Sigmoid colon (tissue), 7 donors: Measurements from ENCODE around the gene TXNDC16. TPM values are rescaled to one million over a fixed set of nuclear protein-coding genes. Genes with fewer than 3 reads are reported as not detected.

ENCODE experiments used
- DNase-seq: peaks from one replicate; pipeline ENCODE4 v3.0.0-alpha.2; 2019
- H3K27ac ChIP-seq, 4 donors: fragments of 200-600 bp; sonication (generic); one replicate each; pipeline ENCODE4 v1.5.1; 2016 to 2019; ENCODE audit warnings: mild to moderate bottlenecking in 1 of 4
- H3K27me3 ChIP-seq, 3 donors: fragments of 200-600 bp; sonication (generic); one replicate each; pipeline ENCODE4 v1.5.1; 2019; ENCODE audit warnings: mild to moderate bottlenecking in 1 of 3
- H3K36me3 ChIP-seq, 4 donors: fragments of 200-600 bp; sonication (generic); one replicate each; pipeline ENCODE4 v1.5.1; 2016 to 2019
- H3K4me1 ChIP-seq, 4 donors: fragments of 200-600 bp; sonication (generic); one replicate each; pipeline ENCODE4 v1.5.1; 2017 to 2019
- H3K4me3 ChIP-seq, 4 donors: fragments of 200-600 bp; sonication (generic); one replicate each; pipeline ENCODE4 v1.5.1; 2017 to 2019; ENCODE audit warnings: mild to moderate bottlenecking in 2 of 4, moderate library complexity in 1 of 4
- H3K9me3 ChIP-seq, 4 donors: fragments of 200-600 bp in 3 of 4; sonication (generic) in 3 of 4; one replicate each; pipeline versions ENCODE4 v1.5.1 to v1.6.1; 2013 to 2019
- CTCF ChIP-seq, 4 experiments: fragments of 450-650 bp in 3 of 4; fragments of 200-600 bp in 1 of 4; IDR thresholded peaks; one replicate each; pipeline ENCODE4 v1.5.1; 2016 to 2019; ENCODE audit warnings: antibody characterized with exemption in 4 of 4, mild to moderate bottlenecking in 3 of 4, moderate library complexity in 2 of 4
- EP300 ChIP-seq, 4 donors: sonication (generic); formaldehyde crosslinking; IDR thresholded peaks; one replicate each; pipeline ENCODE4 v1.6.1; 2017; ENCODE audit warnings: antibody characterized with exemption in 4 of 4
- POLR2A ChIP-seq, 2 donors: fragments of 450-650 bp; IDR thresholded peaks; one replicate each; pipeline ENCODE4 v1.6.1; 2016; ENCODE audit warnings: antibody characterized with exemption in 2 of 2, mild to moderate bottlenecking in 2 of 2, moderate library complexity in 2 of 2
- POLR2AphosphoS5 ChIP-seq, 4 donors: sonication (generic); formaldehyde crosslinking; IDR thresholded peaks; one replicate each; pipeline ENCODE4 v1.6.1; 2017; ENCODE audit warnings: antibody characterized with exemption in 4 of 4
- WGBS, 2 donors: extraction: QIAGEN DNeasy Blood & Tissue Kit; methylation state at CpG; one replicate each; pipeline ENCODE4 v1.1.7; 2013; 5-methylcytosine and 5-hydroxymethylcytosine counted together
- intact Hi-C: fragments of 100-400 bp; cut with DNase I; formaldehyde crosslinking; loops from one replicate; pipeline ENCODE4 v1.15.1; 2023
- polyA plus RNA-seq, 3 donors: library from polyadenylated mRNA; stranded (reverse); fragments of 200-250 nt; gene quantifications; one replicate each; pipeline ENCODE4 v1.2.3, GENCODE V29; 2013
- total RNA-seq, 4 donors: library from RNA; depleted of rRNA; stranded (reverse); fragments of >200 nt; gene quantifications; one replicate each; pipeline ENCODE4 v1.1.0, GENCODE V29; 2016
- donor health status: healthy with polysubstance abuse.
- donor health status: Bipolar disorder and iron deficiency.
- donor health status: healthy.

The TXNDC16 gene
- total and polyA plus RNA-seq, 7 donors: 1.2 to 14.3 (median 10.5) TPM

DNA sequence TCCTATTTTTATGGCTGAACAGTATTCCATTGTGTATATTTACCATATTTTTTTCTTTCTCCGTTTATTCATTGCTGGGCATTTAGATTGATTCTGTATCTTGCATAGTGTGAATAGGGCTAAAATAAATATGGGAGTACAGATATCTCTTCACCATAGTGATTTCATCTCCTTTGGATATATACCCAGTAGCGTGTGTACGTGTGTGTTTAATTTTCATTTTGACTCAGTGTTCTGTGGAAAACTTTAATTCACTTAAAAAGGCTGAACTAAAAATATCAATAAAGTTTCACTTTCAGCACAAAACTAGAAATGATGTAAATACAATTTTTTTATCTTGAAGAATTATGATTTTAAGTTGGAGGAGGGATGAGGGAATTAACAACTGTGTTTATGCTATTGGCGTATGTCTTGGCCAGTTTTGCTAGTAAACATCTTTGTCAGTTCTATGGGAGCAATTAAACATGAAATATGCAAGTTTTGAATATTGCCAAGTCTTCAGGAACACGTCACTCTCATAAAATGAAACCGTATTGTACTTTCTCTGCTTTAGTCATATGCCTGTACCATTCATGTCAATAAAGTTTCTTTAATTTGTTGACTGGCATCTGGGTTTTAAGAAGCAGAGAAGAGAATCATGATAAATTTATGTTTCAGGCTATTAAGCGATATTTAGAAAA, 138.4 kb downstream of the TXNDC16 start:
- Histone ChIP-seq H3K9me3 (no peaks in the 10 kb centered on the region), H3K4me3 (no peak overlapping the region), H3K27me3 (peaks cover 0 to 3% (median 0%) of the 10 kb centered on the region in 3 donors), H3K4me1 (no peaks in the 10 kb centered on the region), H3K36me3 (no peaks in the 10 kb centered on the region), H3K27ac (no peak overlapping the region)
- DNase-seq: no peak
- TF ChIP-seq POLR2A (IDR thresholded peaks at IDR 0.05) (no peak), EP300 (IDR thresholded peaks at IDR 0.05) (no peak), POLR2AphosphoS5 (IDR thresholded peaks at IDR 0.05) (no peak), CTCF (IDR thresholded peaks at IDR 0.05) (no peak)
- intact Hi-C loops: no loop called here
- 50 to 68% methylated on average over 7 of the region's 7 CpGs for WGBS, 2 donors

- Histone ChIP-seq H3K36me3 (no peaks in the 10 kb centered on the region), H3K27me3 (peaks cover 0 to 3% (median 0%) of the 10 kb centered on the region in 3 donors), H3K27ac (no peak overlapping the region), H3K4me3 (no peak overlapping the region), H3K4me1 (no peaks in the 10 kb centered on the region), H3K9me3 (no peaks in the 10 kb centered on the region)
- 79 to 80% methylated on average over 1 of the region's 1 CpG for WGBS, 2 donors
- intact Hi-C loops: no loop called here
- DNase-seq: no peak
- no peak for TF ChIP-seq POLR2AphosphoS5 (IDR thresholded peaks at IDR 0.05)
- no peak for TF ChIP-seq POLR2A (IDR thresholded peaks at IDR 0.05)
- TF ChIP-seq CTCF (IDR thresholded peaks at IDR 0.05): no peak
- no peak for TF ChIP-seq EP300 (IDR thresholded peaks at IDR 0.05)
Measured at GRCh38 chr14:52412426-52412825, 139.9 kb downstream of the TXNDC16 start.

GRCh38 chr14:52405314-52405713, 147.0 kb downstream of the TXNDC16 start:
- Histone ChIP-seq H3K4me1 (peaks cover 0 to 5% (median 4%) of the 10 kb centered on the region in 4 donors), H3K4me3 (no peak overlapping the region), H3K36me3 (no peaks in the 10 kb centered on the region), H3K9me3 (no peaks in the 10 kb centered on the region), H3K27ac (no peak overlapping the region), H3K27me3 (no peaks in the 10 kb centered on the region)
- intact Hi-C loops: no loop called here
- DNase-seq: no peak
- 91 to 94% methylated on average over 1 of the region's 1 CpG for WGBS, 2 donors
- TF ChIP-seq CTCF (IDR thresholded peaks at IDR 0.05) (no peak), EP300 (IDR thresholded peaks at IDR 0.05) (no peak), POLR2AphosphoS5 (IDR thresholded peaks at IDR 0.05) (no peak), POLR2A (IDR thresholded peaks at IDR 0.05) (no peak)

DNA sequence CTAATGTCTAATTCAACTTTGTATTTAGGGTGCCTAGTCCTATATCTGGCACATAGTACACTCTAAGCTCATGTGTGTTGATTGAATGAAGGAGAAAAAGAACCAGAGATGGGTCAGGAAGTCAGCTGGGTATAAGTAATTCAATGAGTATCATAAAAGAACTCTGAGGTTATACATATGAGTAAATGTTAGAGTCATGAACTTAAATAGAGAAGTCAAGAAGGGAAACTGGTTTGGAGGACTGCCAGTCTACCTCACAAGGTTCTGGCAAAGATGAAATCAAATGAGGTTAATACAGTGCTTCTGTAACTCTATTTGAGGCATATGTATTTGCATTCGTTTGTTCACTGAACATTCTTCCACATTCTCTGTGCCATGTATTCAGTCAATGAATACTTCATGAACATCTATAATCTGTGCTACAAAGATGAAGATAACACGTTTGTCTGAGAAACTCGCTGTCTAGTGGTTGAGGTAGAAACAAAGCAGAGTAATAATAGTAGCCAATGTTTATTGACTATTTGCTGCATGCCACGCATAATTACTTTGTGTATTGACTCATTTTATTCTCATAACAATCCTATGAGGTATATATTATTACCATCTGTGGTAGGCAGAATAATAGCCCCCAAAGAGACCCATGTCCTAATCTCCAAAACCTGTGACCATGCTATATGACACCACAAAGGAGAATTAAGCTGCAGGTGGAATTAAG, 149.3 kb downstream of the TXNDC16 start:
- intact Hi-C loops: no loop called here
- TF ChIP-seq POLR2AphosphoS5 (IDR thresholded peaks at IDR 0.05) (no peak), CTCF (IDR thresholded peaks at IDR 0.05) (no peak), EP300 (IDR thresholded peaks at IDR 0.05) (no peak), POLR2A (IDR thresholded peaks at IDR 0.05) (no peak)
- Histone ChIP-seq H3K4me1 (peaks cover 0 to 17% (median 9%) of the 10 kb centered on the region in 4 donors), H3K4me3 (no peak overlapping the region), H3K36me3 (no peaks in the 10 kb centered on the region), H3K9me3 (no peaks in the 10 kb centered on the region), H3K27me3 (no peaks in the 10 kb centered on the region), H3K27ac (no peak overlapping the region)
- no peak for DNase-seq
- WGBS, 2 donors: 67 to 85% methylated on average over 4 of the region's 4 CpGs
